ENCODE results near the gene RAMP1.
"Not testable (repeated sequence)": the region's sequence is repeated elsewhere in the genome, so short reads cannot be mapped to it uniquely, and the experiment has no call there.

The RAMP1 gene

GRCh38 chr2:237863689-237864443 lies 4.4 kb downstream of the RAMP1 start:
- DNase-seq, result no peak

GRCh38 chr2:237864444-237864931 lies 5.1 kb downstream of the RAMP1 start:
- DNase-seq, result no peak

GRCh38 chr2:237864940-237865622 lies 5.7 kb downstream of the RAMP1 start:
- no peak for DNase-seq

- peak; percentile 23 for DNase-seq
Observed at GRCh38 chr2:237865623-237866041, 6.2 kb downstream of the RAMP1 start.

GRCh38 chr2:237866101-237866621 lies 6.7 kb downstream of the RAMP1 start:
- DNase-seq, result no peak

- no peak for DNase-seq
Observed at GRCh38 chr2:237867465-237867864, 8.0 kb downstream of the RAMP1 start.

- not testable (repeated sequence) for DNase-seq
Observed at GRCh38 chr2:237868074-237868473, 8.7 kb downstream of the RAMP1 start.

GRCh38 chr2:237868631-237869342 lies 9.4 kb downstream of the RAMP1 start:
- DNase-seq, result peak; percentile 13

GRCh38 chr2:237869343-237870102 lies 10.1 kb downstream of the RAMP1 start:
- DNase-seq, result no peak

GRCh38 chr2:237870126-237870525 lies 10.7 kb downstream of the RAMP1 start:
- DNase-seq, result no peak

GRCh38 chr2:237870754-237871651 lies 11.6 kb downstream of the RAMP1 start:
- no peak for DNase-seq

- no peak for DNase-seq
Observed at GRCh38 chr2:237872178-237872887, 12.9 kb downstream of the RAMP1 start.

- peak; percentile 22 for DNase-seq
Observed at GRCh38 chr2:237873421-237873831, 14.0 kb downstream of the RAMP1 start.

GRCh38 chr2:237873897-237874551 lies 14.6 kb downstream of the RAMP1 start:
- no peak for DNase-seq

- no peak for DNase-seq
Observed at GRCh38 chr2:237874585-237875161, 15.2 kb downstream of the RAMP1 start.

- no peak for DNase-seq
Observed at GRCh38 chr2:237875256-237876060, 16.0 kb downstream of the RAMP1 start.

GRCh38 chr2:237876061-237876526 lies 16.7 kb downstream of the RAMP1 start:
- DNase-seq, result no peak

- no peak for DNase-seq
Observed at GRCh38 chr2:237876532-237876931, 17.1 kb downstream of the RAMP1 start.
